Neural cell (in vitro differentiated cells): ENCODE results near the gene SEPTIN1. TPM values are rescaled to one million over a fixed set of nuclear protein-coding genes. Genes with fewer than 3 reads are reported as not detected.

Experiments
- H2AFZ ChIP-seq: fragments of 200-600, 300-800 bp; sonication (generic), shearing (Covaris generic); 2 replicates; pipeline ENCODE4 v1.6.0; 2014; ENCODE audit warnings: low read depth, mild to moderate bottlenecking, antibody characterized with exemption, low read length, moderate library complexity
- H3F3A ChIP-seq: fragments of 200-600 bp; shearing (Covaris generic); 2 replicates; pipeline ENCODE4 v1.6.1; 2016; ENCODE audit warnings: mild to moderate bottlenecking, moderate library complexity, mixed read lengths, antibody characterized with exemption, low read length; ENCODE audit not compliant: insufficient read depth, poor library complexity, severe bottlenecking
- H3K27ac ChIP-seq: fragments of 200-600, 300-800 bp; sonication (generic), shearing (Covaris generic); 2 replicates; pipeline ENCODE4 v1.5.1; 2014; ENCODE audit warnings: mild to moderate bottlenecking, low read length, moderate library complexity
- H3K27me3 ChIP-seq: fragments of 300-800, 200-600 bp; sonication (generic), shearing (Covaris generic); 2 replicates; pipeline ENCODE4 v1.6.0; 2014; ENCODE audit warnings: mild to moderate bottlenecking, low read depth, low read length, moderate library complexity; ENCODE audit not compliant: insufficient read depth
- H3K36me3 ChIP-seq: fragments of 300-800, 200-600 bp; sonication (generic), shearing (Covaris generic); 2 replicates; pipeline ENCODE4 v1.5.1; 2014; ENCODE audit warnings: mild to moderate bottlenecking, antibody characterized with exemption, low read length, moderate library complexity; ENCODE audit not compliant: insufficient read depth
- H3K4me2 ChIP-seq: fragments of 300-800, 200-600 bp; sonication (generic), shearing (Covaris generic); 2 replicates; pipeline ENCODE4 v1.6.0; 2014; ENCODE audit warnings: mild to moderate bottlenecking, low read length
- H3K4me3 ChIP-seq: fragments of 300-800, 200-600 bp; sonication (generic), shearing (Covaris generic); 2 replicates; pipeline ENCODE4 v1.5.1; 2014; ENCODE audit warnings: mild to moderate bottlenecking, low read length, moderate library complexity
- H3K79me2 ChIP-seq: fragments of 200-600 bp; shearing (Covaris generic); replicated peaks from 2 replicates; pipeline ENCODE4 v1.6.0; 2014; ENCODE audit warnings: mild to moderate bottlenecking, low read length, moderate library complexity; ENCODE audit not compliant: insufficient read depth
- H3K9ac ChIP-seq: fragments of 300-800, 200-600 bp; sonication (generic), shearing (Covaris generic); 2 replicates; pipeline ENCODE4 v1.6.1; 2016; ENCODE audit warnings: mild to moderate bottlenecking, low read length, mixed read lengths
- H3K9me2 ChIP-seq: fragments of 200-600 bp; shearing (Covaris generic); 2 replicates; pipeline ENCODE4 v1.6.1; 2016; ENCODE audit warnings: mild to moderate bottlenecking, low read length, mixed read lengths; ENCODE audit not compliant: insufficient read depth
- H3K9me3 ChIP-seq: fragments of 200-600, 300-800 bp; sonication (generic), shearing (Covaris generic); 2 replicates; pipeline ENCODE4 v1.6.1; 2016; ENCODE audit warnings: mild to moderate bottlenecking, mixed run types, low read length, moderate library complexity, mixed read lengths
- H4K20me1 ChIP-seq: fragments of 200-600 bp; shearing (Covaris generic); 2 replicates; pipeline ENCODE4 v1.6.1; 2016; ENCODE audit warnings: mild to moderate bottlenecking, mixed run types; ENCODE audit not compliant: insufficient read depth
- EP300 ChIP-seq: fragments of 450-650 bp; conservative IDR thresholded peaks from 2 replicates; pipeline ENCODE4 v1.6.1; 2014; ENCODE audit warnings: antibody characterized with exemption, mild to moderate bottlenecking, moderate library complexity; ENCODE audit not compliant: poor library complexity, severe bottlenecking
- EZH2 ChIP-seq: fragments of 200-600, 300-800 bp; shearing (Covaris generic), sonication (generic); IDR thresholded peaks from 2 replicates; pipeline ENCODE4 v1.6.1; 2014; ENCODE audit warnings: antibody characterized with exemption, low read length, borderline replicate concordance, mild to moderate bottlenecking; ENCODE audit not compliant: insufficient read depth, poor library complexity, severe bottlenecking
- MXI1 ChIP-seq: fragments of 450-650 bp; conservative IDR thresholded peaks from 2 replicates; pipeline ENCODE4 v1.6.1; 2014; ENCODE audit warnings: antibody characterized with exemption, mild to moderate bottlenecking; ENCODE audit not compliant: poor library complexity, severe bottlenecking
- POLR2AphosphoS5 ChIP-seq: IDR thresholded peaks from 2 replicates; pipeline ENCODE4 v1.6.1; 2012
- RAD21 ChIP-seq: fragments of 450-650 bp; conservative IDR thresholded peaks from 2 replicates; pipeline ENCODE4 v1.6.1; 2014; ENCODE audit warnings: antibody characterized with exemption, mild to moderate bottlenecking, moderate library complexity
- SMC3 ChIP-seq: fragments of 450-650 bp; conservative IDR thresholded peaks from 2 replicates; pipeline ENCODE4 v1.6.1; 2014; ENCODE audit warnings: antibody characterized with exemption, mild to moderate bottlenecking, moderate library complexity; ENCODE audit not compliant: poor library complexity
- TAF1 ChIP-seq: IDR thresholded peaks from 2 replicates; pipeline ENCODE4 v1.6.1; 2012; ENCODE audit warnings: low read depth
- polyA plus RNA-seq: library from polyadenylated mRNA; depleted of rRNA; stranded (reverse); fragments of >200 nt; gene quantifications from 2 replicates; pipeline ENCODE4 v1.2.3, GENCODE V29; 2014
- TF ChIP-seq, protein P1 (sequence below): fragments of 450-650 bp; IDR thresholded peaks from 2 replicates; pipeline ENCODE4 v1.5.1; 2014; ENCODE audit warnings: antibody characterized with exemption, mild to moderate bottlenecking, moderate library complexity; ENCODE audit not compliant: poor library complexity, severe bottlenecking
- TF ChIP-seq, protein P2 (sequence below): IDR thresholded peaks from 2 replicates; pipeline ENCODE4 v1.6.1; 2012; ENCODE audit warnings: borderline replicate concordance

Gene SEPTIN1
- polyA plus RNA-seq, 1 donor from 2014 or later, result 0.38 TPM

GRCh38 chr16:30376461-30376902 is 5.9 kb downstream of the SEPTIN1 start:
- no peaks in the 10 kb centered on the region for H3K27me3 ChIP-seq
- no peaks in the 10 kb centered on the region for H4K20me1 ChIP-seq
- no peaks in the 10 kb centered on the region for H3K9me2 ChIP-seq
- no peak overlapping the region for H3K4me2 ChIP-seq
- no peak overlapping the region for H3K27ac ChIP-seq
- no peaks in the 10 kb centered on the region for H3K9me3 ChIP-seq
- peaks cover 5% of the 10 kb centered on the region for H3K79me2 ChIP-seq
- H3F3A ChIP-seq, result no peaks in the 10 kb centered on the region
- H3K9ac ChIP-seq, result no peak overlapping the region
- TF ChIP-seq RAD21 (no peak), TAF1 (no peak), SMC3 (no peak), EP300 (no peak), EZH2 (no peak), POLR2AphosphoS5 (no peak), MXI1 (no peak)
- TF ChIP-seq, protein P1, sequence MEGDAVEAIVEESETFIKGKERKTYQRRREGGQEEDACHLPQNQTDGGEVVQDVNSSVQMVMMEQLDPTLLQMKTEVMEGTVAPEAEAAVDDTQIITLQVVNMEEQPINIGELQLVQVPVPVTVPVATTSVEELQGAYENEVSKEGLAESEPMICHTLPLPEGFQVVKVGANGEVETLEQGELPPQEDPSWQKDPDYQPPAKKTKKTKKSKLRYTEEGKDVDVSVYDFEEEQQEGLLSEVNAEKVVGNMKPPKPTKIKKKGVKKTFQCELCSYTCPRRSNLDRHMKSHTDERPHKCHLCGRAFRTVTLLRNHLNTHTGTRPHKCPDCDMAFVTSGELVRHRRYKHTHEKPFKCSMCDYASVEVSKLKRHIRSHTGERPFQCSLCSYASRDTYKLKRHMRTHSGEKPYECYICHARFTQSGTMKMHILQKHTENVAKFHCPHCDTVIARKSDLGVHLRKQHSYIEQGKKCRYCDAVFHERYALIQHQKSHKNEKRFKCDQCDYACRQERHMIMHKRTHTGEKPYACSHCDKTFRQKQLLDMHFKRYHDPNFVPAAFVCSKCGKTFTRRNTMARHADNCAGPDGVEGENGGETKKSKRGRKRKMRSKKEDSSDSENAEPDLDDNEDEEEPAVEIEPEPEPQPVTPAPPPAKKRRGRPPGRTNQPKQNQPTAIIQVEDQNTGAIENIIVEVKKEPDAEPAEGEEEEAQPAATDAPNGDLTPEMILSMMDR, result no peak
- TF ChIP-seq, protein P2, sequence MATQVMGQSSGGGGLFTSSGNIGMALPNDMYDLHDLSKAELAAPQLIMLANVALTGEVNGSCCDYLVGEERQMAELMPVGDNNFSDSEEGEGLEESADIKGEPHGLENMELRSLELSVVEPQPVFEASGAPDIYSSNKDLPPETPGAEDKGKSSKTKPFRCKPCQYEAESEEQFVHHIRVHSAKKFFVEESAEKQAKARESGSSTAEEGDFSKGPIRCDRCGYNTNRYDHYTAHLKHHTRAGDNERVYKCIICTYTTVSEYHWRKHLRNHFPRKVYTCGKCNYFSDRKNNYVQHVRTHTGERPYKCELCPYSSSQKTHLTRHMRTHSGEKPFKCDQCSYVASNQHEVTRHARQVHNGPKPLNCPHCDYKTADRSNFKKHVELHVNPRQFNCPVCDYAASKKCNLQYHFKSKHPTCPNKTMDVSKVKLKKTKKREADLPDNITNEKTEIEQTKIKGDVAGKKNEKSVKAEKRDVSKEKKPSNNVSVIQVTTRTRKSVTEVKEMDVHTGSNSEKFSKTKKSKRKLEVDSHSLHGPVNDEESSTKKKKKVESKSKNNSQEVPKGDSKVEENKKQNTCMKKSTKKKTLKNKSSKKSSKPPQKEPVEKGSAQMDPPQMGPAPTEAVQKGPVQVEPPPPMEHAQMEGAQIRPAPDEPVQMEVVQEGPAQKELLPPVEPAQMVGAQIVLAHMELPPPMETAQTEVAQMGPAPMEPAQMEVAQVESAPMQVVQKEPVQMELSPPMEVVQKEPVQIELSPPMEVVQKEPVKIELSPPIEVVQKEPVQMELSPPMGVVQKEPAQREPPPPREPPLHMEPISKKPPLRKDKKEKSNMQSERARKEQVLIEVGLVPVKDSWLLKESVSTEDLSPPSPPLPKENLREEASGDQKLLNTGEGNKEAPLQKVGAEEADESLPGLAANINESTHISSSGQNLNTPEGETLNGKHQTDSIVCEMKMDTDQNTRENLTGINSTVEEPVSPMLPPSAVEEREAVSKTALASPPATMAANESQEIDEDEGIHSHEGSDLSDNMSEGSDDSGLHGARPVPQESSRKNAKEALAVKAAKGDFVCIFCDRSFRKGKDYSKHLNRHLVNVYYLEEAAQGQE, result no peak
- no peak overlapping the region for H3K4me3 ChIP-seq
- H2AFZ ChIP-seq, result no peak overlapping the region
- H3K36me3 ChIP-seq, result no peaks in the 10 kb centered on the region

DNA sequence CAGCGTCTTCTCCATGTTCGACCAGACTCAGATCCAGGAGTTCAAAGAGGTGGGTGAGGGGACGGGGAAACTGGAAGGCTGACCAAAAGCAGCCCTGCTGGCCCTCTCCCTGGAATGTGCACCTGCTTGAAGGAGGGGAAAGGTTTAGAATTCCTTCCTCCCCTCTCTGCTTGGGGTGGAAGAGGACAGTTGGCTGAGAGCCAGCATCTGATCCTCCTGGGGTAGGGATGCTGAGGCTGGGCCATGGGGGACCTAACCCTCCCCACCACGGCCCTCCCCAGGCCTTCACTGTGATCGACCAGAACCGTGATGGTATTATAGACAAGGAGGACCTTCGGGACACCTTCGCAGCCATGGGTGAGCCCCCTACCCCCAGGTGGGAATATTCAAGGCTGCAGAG is 6.5 kb downstream of the SEPTIN1 start:
- Histone ChIP-seq H3K36me3 (no peaks in the 10 kb centered on the region), H3K27me3 (no peaks in the 10 kb centered on the region), H3K9me2 (no peaks in the 10 kb centered on the region), H3K9ac (no peak overlapping the region), H3K4me3 (no peak overlapping the region), H3F3A (no peaks in the 10 kb centered on the region), H3K27ac (no peak overlapping the region), H2AFZ (no peak overlapping the region), H3K79me2 (peaks cover 5% of the 10 kb centered on the region), H3K4me2 (no peak overlapping the region), H3K9me3 (no peaks in the 10 kb centered on the region), H4K20me1 (no peaks in the 10 kb centered on the region)
- TF ChIP-seq POLR2AphosphoS5, result no peak
- TF ChIP-seq, protein P1, result no peak
